ENCODE data around the gene TRAK2.
"Not testable (repeated sequence)": the region's sequence is repeated elsewhere in the genome, so short reads cannot be mapped to it uniquely, and the experiment has no call there.

Gene TRAK2

GRCh38 chr2:201452058-201452921, 1.0 kb upstream of the TRAK2 start:
- peak; percentile 72 for FAIRE-seq

DNA sequence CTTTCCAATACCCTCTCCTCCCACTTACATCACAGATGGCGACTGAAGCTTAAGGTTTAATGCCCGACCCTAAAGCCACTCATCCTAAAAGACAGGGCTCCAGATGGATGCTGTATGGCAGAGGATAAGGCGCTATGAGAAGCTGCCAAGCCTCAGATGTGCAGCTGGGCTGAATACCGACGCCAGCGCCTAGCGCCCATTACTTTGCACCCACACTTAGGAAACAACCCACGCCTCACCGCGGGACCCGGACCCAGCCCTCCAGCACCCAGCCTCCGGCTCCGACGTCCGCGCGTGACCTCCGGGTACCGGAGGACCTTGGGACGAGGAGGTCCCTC, 335 bp downstream of the TRAK2 start:
- DNase-seq (ENCODE audit: insufficient read length, low spot score) = peak; percentile 13

More at GRCh38 chr2:201452058-201452921, 1.0 kb upstream of the TRAK2 start:
- no peak for DNase-seq (ENCODE audit: insufficient read length, low spot score)

GRCh38 chr2:201448701-201449100, 2.6 kb downstream of the TRAK2 start:
- DNase-seq (ENCODE audit: insufficient read length, low spot score) (no peak), FAIRE-seq (no peak)

More for the DNA sequence above, 335 bp downstream of the TRAK2 start:
- no peak for FAIRE-seq

GRCh38 chr2:201448061-201448460, 3.2 kb downstream of the TRAK2 start:
- DNase-seq (ENCODE audit: insufficient read length, low spot score) (no peak), FAIRE-seq (no peak)

GRCh38 chr2:201447086-201447485, 4.2 kb downstream of the TRAK2 start:
- FAIRE-seq (no peak), DNase-seq (ENCODE audit: insufficient read length, low spot score) (no peak)

- peak; percentile 64 for FAIRE-seq
- no peak for DNase-seq (ENCODE audit: insufficient read length, low spot score)
These were observed 6.4 kb downstream of the TRAK2 start for GRCh38 chr2:201444746-201445465.

DNA sequence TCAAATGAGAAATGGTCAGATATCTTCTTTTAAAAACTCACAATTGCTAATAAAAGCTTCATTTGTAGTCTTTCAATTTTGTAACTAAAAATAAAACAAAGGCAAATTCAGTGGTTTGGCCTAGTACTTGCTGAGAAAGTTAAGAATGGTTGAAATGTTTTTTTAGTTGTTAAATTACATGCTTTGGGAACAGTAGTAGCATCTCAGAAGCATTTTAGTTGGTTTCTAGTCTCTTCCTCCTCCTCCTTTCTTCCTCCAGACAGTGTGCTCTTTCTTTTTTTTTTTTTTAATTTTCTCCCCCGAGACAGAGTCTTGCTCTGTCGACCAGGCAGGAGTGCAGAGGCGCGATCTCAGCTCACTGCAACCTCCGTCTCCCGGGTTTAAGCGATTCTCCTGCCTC, 9.8 kb downstream of the TRAK2 start:
- DNase-seq (ENCODE audit: insufficient read length, low spot score) (no peak), FAIRE-seq (peak; percentile 48)

GRCh38 chr2:201440182-201440581, 11.1 kb downstream of the TRAK2 start:
- DNase-seq (ENCODE audit: insufficient read length, low spot score) (no peak), FAIRE-seq (peak; percentile 11)

- FAIRE-seq; DNase-seq (ENCODE audit: insufficient read length, low spot score): not testable (repeated sequence)
These were observed 11.8 kb downstream of the TRAK2 start for GRCh38 chr2:201439336-201439922.

GRCh38 chr2:201436141-201436540, 15.1 kb downstream of the TRAK2 start:
- no peak for FAIRE-seq
- DNase-seq (ENCODE audit: insufficient read length, low spot score) = no peak

- no peak for FAIRE-seq
- DNase-seq (ENCODE audit: insufficient read length, low spot score) = no peak
These were observed 17.8 kb downstream of the TRAK2 start for GRCh38 chr2:201433394-201433995.

DNA sequence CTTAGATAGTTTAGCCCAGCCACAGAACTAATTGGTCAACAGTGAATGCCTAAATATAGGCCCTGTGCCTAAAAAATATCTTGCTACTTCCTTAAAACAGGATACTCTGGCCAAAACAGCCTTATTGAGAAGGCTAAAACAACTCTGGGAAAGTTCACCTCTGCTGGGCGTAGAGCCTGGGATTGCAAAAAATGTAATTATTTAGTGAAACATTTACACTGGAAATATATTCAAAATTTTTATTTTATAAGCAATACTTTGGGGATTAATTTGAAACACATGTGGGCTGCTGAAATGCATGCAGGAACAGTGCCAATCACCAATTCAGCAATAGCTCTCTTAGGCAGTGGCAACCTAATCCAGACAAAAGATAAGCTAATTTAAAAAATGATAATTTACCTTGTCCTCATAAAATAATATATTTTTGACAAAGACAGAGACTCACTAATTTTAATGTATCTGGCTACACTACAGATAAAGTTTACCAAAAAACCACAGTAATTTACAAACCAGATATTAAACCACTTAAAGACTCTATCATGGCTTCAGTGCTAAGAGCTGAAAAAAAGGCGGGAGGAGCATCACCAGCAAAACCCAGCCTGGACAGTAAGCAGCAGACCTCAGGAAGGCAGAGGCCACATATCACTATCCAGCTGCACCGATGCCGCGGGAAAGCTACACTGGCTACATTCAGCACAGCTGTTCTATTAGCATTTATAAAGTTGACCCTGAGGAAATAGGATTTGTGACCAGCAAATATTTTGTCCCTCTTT, 18.5 kb downstream of the TRAK2 start:
- FAIRE-seq = no peak
- no peak for DNase-seq (ENCODE audit: insufficient read length, low spot score)

- DNase-seq (ENCODE audit: insufficient read length, low spot score) = no peak
These were observed 19.1 kb downstream of the TRAK2 start for GRCh38 chr2:201432038-201432620.

GRCh38 chr2:201430839-201431238, 20.4 kb downstream of the TRAK2 start:
- FAIRE-seq = no peak

More at GRCh38 chr2:201432038-201432620, 19.1 kb downstream of the TRAK2 start:
- FAIRE-seq = no peak

GRCh38 chr2:201430322-201430721, 20.9 kb downstream of the TRAK2 start:
- not testable (repeated sequence) for FAIRE-seq; DNase-seq (ENCODE audit: insufficient read length, low spot score)

More at GRCh38 chr2:201430839-201431238, 20.4 kb downstream of the TRAK2 start:
- DNase-seq (ENCODE audit: insufficient read length, low spot score) = no peak

DNA sequence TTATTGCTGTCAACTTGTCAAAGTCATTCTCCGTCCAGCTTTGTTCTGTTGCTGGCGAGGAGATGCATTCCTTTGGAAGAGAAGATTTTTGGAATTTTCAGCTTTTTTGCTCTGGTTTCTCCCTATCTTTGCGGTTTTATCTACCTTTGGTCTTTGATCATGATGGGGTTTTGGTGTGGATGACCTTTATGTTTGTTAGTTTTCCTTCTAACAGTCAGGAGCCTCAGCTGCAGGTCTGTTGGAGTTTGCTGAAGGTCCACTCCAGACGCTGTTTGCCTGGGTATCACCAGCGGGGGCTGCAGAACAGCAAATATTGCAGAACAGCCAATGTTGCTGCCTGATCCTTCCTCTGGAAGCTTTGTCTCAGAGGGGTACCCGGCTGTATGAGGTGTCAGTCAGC, 21.4 kb downstream of the TRAK2 start:
- not testable (repeated sequence) for FAIRE-seq; DNase-seq (ENCODE audit: insufficient read length, low spot score)

- not testable (repeated sequence) for FAIRE-seq; DNase-seq (ENCODE audit: insufficient read length, low spot score)
These were observed 22.9 kb downstream of the TRAK2 start for GRCh38 chr2:201428366-201428765.

DNA sequence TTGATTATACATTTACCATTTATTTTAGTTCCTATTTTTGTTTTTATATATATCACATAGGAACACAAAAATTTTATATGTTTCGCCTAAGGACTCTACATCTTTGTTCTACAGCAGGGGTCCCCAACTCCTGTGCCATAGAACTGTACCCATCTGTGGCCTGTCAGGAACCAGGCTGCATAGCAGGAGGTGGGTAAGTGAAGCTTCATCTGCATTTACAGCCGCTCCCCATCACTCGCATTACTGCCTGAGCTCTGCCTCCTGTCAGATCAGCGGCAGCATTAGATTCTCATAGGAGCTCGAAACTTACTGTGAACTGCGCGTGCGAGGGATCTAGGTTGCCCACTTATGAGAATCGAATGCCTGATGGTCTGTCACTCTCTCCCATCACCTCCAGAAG, 25.3 kb downstream of the TRAK2 start:
- no peak for DNase-seq (ENCODE audit: insufficient read length, low spot score)
- FAIRE-seq = no peak

GRCh38 chr2:201420442-201421113, 30.7 kb downstream of the TRAK2 start:
- no peak for DNase-seq (ENCODE audit: insufficient read length, low spot score)
- FAIRE-seq = peak; percentile 47

All from GM19239 (cell line).